HL-60 (cell line): ENCODE results near the gene TMEM176B.

Source experiments
- DNase-seq, 2 experiments: peaks; one replicate each; pipeline ENCODE4 v3.0.0-alpha.2; 2010 to 2020; ENCODE audit warnings: low read depth in 1 of 2, low spot score in 1 of 2
- H3K27ac ChIP-seq: fragments of 250-450 bp; sonication (Bioruptor Pico); replicated peaks from 2 replicates; pipeline ENCODE4 v1.5.1; 2020; ENCODE audit warnings: mild to moderate bottlenecking, moderate library complexity
- H3K27me3 ChIP-seq: fragments of 250-450 bp; sonication (Bioruptor Pico); 2 replicates; pipeline ENCODE4 v1.5.1; 2021; ENCODE audit warnings: mild to moderate bottlenecking, moderate library complexity; ENCODE audit not compliant: insufficient read depth, poor library complexity, severe bottlenecking
- H3K4me3 ChIP-seq: replicated peaks from 2 replicates; pipeline ENCODE4 v1.5.1; 2011; ENCODE audit warnings: mild to moderate bottlenecking, control low read depth, low read length; ENCODE audit not compliant: insufficient read depth
- GABPA ChIP-seq: IDR thresholded peaks from 2 replicates; pipeline ENCODE4 v1.6.1; 2012; ENCODE audit warnings: low read depth
- POLR2AphosphoS5 ChIP-seq: IDR thresholded peaks from 2 replicates; pipeline ENCODE4 v1.6.1; 2012; ENCODE audit warnings: low read depth
- REST ChIP-seq: IDR thresholded peaks from 2 replicates; pipeline ENCODE4 v1.6.1; 2012; ENCODE audit warnings: low read depth; ENCODE audit not compliant: insufficient replicate concordance
- SPI1 ChIP-seq: IDR thresholded peaks from 2 replicates; pipeline ENCODE4 v1.6.1; 2012; ENCODE audit warnings: low read depth, mild to moderate bottlenecking, borderline replicate concordance
- TF ChIP-seq, protein P1 (sequence below): IDR thresholded peaks from one replicate; pipeline ENCODE4 v1.5.1; 2011; ENCODE audit warnings: low read length, control low read depth, inconsistent platforms; ENCODE audit not compliant: insufficient read depth

TMEM176B gene

DNA sequence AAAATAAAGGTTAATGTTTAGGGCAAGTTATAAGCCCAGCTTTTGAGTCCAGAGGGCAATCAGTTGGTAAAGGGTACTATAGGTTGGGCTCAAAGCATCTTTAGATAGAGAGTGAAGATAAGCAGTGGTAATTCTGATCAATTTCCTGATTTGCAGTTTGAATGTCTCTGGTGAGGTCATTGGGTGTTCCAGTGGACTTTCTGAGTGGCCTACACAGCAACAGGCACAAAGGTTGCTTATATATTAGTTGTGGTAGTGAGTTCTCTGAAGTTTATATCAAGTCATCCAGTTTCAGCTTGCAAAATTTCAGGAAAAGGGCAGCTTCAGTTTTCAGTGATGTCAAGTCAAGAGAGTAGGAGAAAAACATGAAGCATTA, 33.8 kb downstream of the TMEM176B start:
- Histone ChIP-seq H3K4me3 (no peak overlapping the region), H3K27me3 (no peaks in the 10 kb centered on the region), H3K27ac (no peak overlapping the region)
- TF ChIP-seq SPI1, result no peak
- TF ChIP-seq GABPA, result no peak
- no peak for TF ChIP-seq REST
- TF ChIP-seq, protein P1, sequence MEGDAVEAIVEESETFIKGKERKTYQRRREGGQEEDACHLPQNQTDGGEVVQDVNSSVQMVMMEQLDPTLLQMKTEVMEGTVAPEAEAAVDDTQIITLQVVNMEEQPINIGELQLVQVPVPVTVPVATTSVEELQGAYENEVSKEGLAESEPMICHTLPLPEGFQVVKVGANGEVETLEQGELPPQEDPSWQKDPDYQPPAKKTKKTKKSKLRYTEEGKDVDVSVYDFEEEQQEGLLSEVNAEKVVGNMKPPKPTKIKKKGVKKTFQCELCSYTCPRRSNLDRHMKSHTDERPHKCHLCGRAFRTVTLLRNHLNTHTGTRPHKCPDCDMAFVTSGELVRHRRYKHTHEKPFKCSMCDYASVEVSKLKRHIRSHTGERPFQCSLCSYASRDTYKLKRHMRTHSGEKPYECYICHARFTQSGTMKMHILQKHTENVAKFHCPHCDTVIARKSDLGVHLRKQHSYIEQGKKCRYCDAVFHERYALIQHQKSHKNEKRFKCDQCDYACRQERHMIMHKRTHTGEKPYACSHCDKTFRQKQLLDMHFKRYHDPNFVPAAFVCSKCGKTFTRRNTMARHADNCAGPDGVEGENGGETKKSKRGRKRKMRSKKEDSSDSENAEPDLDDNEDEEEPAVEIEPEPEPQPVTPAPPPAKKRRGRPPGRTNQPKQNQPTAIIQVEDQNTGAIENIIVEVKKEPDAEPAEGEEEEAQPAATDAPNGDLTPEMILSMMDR, result no peak
- TF ChIP-seq POLR2AphosphoS5, result no peak
- DNase-seq, result no peak

DNA sequence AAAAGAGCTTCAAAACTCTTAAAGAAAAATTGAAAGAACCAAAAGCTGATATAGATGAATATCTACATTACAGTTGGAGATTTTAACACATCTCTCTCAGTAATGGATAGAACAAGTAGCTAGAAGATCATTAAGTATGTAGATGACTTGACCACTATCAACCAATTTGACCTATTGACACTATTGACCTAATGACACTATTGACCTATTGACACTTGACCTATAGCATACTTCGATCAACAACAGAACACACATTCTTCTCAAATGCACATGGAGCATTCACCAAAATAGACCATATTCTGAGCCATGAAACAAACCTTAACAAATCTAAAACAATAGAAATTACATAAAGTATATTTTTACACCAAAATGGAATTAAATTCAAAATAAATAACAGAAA, 40.7 kb downstream of the TMEM176B start:
- no peak overlapping the region for H3K4me3 ChIP-seq
- TF ChIP-seq GABPA (no peak), SPI1 (no peak), POLR2AphosphoS5 (no peak), REST (no peak)
- TF ChIP-seq, protein P1, result no peak
- H3K27ac ChIP-seq, result no peak overlapping the region

GRCh38 chr7:150756858-150757257, 43.3 kb downstream of the TMEM176B start:
- no peaks in the 10 kb centered on the region for H3K27me3 ChIP-seq
- no peak overlapping the region for H3K4me3 ChIP-seq
- DNase-seq, result peak in 1 of 2 experiments; percentile 18
- H3K27ac ChIP-seq, result no peak overlapping the region
- no peak for TF ChIP-seq POLR2AphosphoS5
- TF ChIP-seq, protein P1, result peak; percentile 17
- TF ChIP-seq REST, result no peak
- no peak for TF ChIP-seq SPI1

More for the DNA sequence above, 40.7 kb downstream of the TMEM176B start:
- no peaks in the 10 kb centered on the region for H3K27me3 ChIP-seq
- no peak for DNase-seq
